A204.1 (cell line): ENCODE measurements around the gene EPHA3.

ENCODE experiments used
- FAIRE-seq: peaks from 2 replicates; lab custom pipeline; 2012; peaks lifted over from hg19 to GRCh38; lab: Jason Lieb, UNC

EPHA3 gene

GRCh38 chr3:89154416-89154815 lies 47.0 kb downstream of the EPHA3 start:
- FAIRE-seq, result no peak

GRCh38 chr3:89155811-89156210 lies 48.4 kb downstream of the EPHA3 start:
- no peak for FAIRE-seq

- no peak for FAIRE-seq
Observed at GRCh38 chr3:89157575-89157974, 50.2 kb downstream of the EPHA3 start.

GRCh38 chr3:89159605-89160004 lies 52.2 kb downstream of the EPHA3 start:
- FAIRE-seq, result no peak

GRCh38 chr3:89164774-89165173 lies 57.4 kb downstream of the EPHA3 start:
- FAIRE-seq, result no peak

GRCh38 chr3:89165636-89166263 lies 58.3 kb downstream of the EPHA3 start:
- FAIRE-seq, result no peak

GRCh38 chr3:89171687-89172545 lies 64.5 kb downstream of the EPHA3 start:
- FAIRE-seq, result no peak

GRCh38 chr3:89173546-89173945 lies 66.1 kb downstream of the EPHA3 start:
- FAIRE-seq, result no peak

- FAIRE-seq, result no peak
Observed at GRCh38 chr3:89179355-89180001, 72.1 kb downstream of the EPHA3 start.

- no peak for FAIRE-seq
Observed at GRCh38 chr3:89180334-89180733, 72.9 kb downstream of the EPHA3 start.

- no peak for FAIRE-seq
Observed at GRCh38 chr3:89182056-89182455, 74.6 kb downstream of the EPHA3 start.

- no peak for FAIRE-seq
Observed at GRCh38 chr3:89184151-89184995, 77.0 kb downstream of the EPHA3 start.

GRCh38 chr3:89186456-89186855 lies 79.0 kb downstream of the EPHA3 start:
- no peak for FAIRE-seq

GRCh38 chr3:89198591-89198990 lies 91.2 kb downstream of the EPHA3 start:
- no peak for FAIRE-seq

- no peak for FAIRE-seq
Observed at GRCh38 chr3:89212619-89213018, 105.2 kb downstream of the EPHA3 start.

- no peak for FAIRE-seq
Observed at GRCh38 chr3:89216016-89216739, 108.8 kb downstream of the EPHA3 start.

GRCh38 chr3:89217148-89217685 lies 109.8 kb downstream of the EPHA3 start:
- no peak for FAIRE-seq

GRCh38 chr3:89221924-89222323 lies 114.5 kb downstream of the EPHA3 start:
- no peak for FAIRE-seq

- FAIRE-seq, result no peak
Observed at GRCh38 chr3:89223188-89223587, 115.8 kb downstream of the EPHA3 start.

- FAIRE-seq, result no peak
Observed at GRCh38 chr3:89227218-89227617, 119.8 kb downstream of the EPHA3 start.

- no peak for FAIRE-seq
Observed at GRCh38 chr3:89227634-89228033, 120.2 kb downstream of the EPHA3 start.
